ENCODE results near the gene GFOD2. TPM values are rescaled to one million over a fixed set of nuclear protein-coding genes. Genes with fewer than 3 reads are reported as not detected.

Gene GFOD2
- total RNA-seq, 1 donor from 2014 or later, result 18.2 TPM

DNA sequence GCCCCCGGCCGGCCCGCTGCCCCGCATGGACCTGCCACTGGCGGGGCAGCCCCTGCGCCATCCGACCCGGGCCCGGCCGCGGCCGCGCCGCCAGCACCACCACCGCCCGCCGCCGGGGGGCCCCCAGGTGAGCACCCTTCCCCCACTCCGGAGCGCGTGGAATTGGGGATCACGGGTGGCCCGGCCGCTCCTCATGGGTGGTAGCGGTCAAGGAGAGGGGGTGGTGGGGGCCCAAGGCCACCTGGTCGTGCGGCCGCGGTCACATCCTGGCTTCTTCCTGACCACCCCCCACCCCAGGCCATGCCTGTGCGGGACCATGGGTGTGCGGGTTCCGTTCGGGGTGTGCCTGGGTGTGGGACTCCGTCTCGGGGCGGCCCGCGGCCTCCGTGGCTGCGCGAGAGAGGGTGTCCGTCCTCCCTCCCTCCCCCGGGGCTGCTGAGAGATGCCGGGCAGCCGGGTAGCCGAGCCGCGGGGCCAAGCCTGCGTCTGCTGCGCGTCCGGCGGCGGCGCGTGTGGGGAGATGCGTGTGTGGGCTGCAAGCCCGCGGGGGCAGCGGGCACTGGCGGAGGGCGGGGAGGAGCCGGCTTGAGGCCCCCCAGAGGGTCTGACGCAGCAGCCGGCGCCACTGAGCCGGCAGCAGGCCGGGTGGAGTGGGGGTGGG, 65.9 kb downstream of the GFOD2 start:
- Histone ChIP-seq H3K4me1 (peaks cover 6% of the 10 kb centered on the region), H3K4me3 (peak overlapping the region; percentile 26), H3K36me3 (no peaks in the 10 kb centered on the region), H3K27ac (no peak overlapping the region), H3K27me3 (peaks cover 42% of the 10 kb centered on the region), H3K9me3 (no peaks in the 10 kb centered on the region)
- TF ChIP-seq, protein P1, sequence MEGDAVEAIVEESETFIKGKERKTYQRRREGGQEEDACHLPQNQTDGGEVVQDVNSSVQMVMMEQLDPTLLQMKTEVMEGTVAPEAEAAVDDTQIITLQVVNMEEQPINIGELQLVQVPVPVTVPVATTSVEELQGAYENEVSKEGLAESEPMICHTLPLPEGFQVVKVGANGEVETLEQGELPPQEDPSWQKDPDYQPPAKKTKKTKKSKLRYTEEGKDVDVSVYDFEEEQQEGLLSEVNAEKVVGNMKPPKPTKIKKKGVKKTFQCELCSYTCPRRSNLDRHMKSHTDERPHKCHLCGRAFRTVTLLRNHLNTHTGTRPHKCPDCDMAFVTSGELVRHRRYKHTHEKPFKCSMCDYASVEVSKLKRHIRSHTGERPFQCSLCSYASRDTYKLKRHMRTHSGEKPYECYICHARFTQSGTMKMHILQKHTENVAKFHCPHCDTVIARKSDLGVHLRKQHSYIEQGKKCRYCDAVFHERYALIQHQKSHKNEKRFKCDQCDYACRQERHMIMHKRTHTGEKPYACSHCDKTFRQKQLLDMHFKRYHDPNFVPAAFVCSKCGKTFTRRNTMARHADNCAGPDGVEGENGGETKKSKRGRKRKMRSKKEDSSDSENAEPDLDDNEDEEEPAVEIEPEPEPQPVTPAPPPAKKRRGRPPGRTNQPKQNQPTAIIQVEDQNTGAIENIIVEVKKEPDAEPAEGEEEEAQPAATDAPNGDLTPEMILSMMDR (IDR thresholded peaks at IDR 0.05), result no peak
- intact Hi-C loops (cut with DNase I), result loop anchor here (10.0 kb wide), 1 partner anchor 128 kb away; the partner anchor contains the start of gene RIPOR1
- DNase-seq (no peak), ATAC-seq (no peak)

DNA sequence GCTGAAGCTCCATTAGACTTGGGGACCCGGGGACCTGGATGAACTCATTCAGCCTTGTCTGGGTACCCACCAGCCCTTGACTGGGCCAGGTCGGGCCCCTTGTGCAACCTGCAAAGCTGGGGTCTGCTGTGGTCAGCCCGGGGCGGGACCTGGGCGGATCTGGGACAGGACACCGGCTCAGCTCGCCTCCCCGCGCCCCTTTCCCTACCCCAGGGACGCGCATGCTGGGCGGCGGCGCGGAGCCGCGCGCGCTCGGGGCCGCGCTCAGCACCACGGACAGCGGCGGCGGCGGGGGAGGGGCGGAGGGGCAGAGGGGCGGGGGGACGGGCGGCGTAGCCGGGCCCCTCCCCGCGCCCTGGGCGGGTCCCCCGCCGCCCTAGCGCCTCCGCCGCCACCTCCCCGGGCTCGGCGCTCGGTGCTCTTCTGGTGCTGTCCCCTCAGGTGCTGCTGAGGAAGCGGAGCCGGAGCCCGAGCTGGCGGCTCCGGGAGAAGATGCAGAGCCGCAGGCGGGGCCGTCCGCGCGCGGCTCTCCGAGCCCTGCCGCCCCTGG, 66.5 kb downstream of the GFOD2 start:
- no peaks in the 10 kb centered on the region for H3K36me3 ChIP-seq
- intact Hi-C loops (cut with DNase I), result loop anchor here (10.0 kb wide), 1 partner anchor 128 kb away; the partner anchor contains the start of gene RIPOR1
- no peak overlapping the region for H3K27ac ChIP-seq
- ATAC-seq (peak; percentile 50), DNase-seq (no peak)
- H3K4me1 ChIP-seq, result peaks cover 6% of the 10 kb centered on the region
- peaks cover 42% of the 10 kb centered on the region for H3K27me3 ChIP-seq
- no peaks in the 10 kb centered on the region for H3K9me3 ChIP-seq
- TF ChIP-seq, protein P1 (IDR thresholded peaks at IDR 0.05), result no peak
- H3K4me3 ChIP-seq, result peak overlapping the region; percentile 26

- H3K36me3 ChIP-seq, result no peaks in the 10 kb centered on the region
- no peaks in the 10 kb centered on the region for H3K9me3 ChIP-seq
- intact Hi-C loops (cut with DNase I), result loop anchor here (10.0 kb wide), 1 partner anchor 127 kb away; the partner anchor contains the start of gene RIPOR1
- no peak overlapping the region for H3K27ac ChIP-seq
- ATAC-seq, result no peak
- peaks cover 6% of the 10 kb centered on the region for H3K4me1 ChIP-seq
- H3K27me3 ChIP-seq, result peaks cover 42% of the 10 kb centered on the region
- no peak overlapping the region for H3K4me3 ChIP-seq
- TF ChIP-seq, protein P1 (IDR thresholded peaks at IDR 0.05), result no peak
- no peak for DNase-seq
These were observed 67.3 kb downstream of the GFOD2 start for GRCh38 chr16:67651847-67652246.

DNA sequence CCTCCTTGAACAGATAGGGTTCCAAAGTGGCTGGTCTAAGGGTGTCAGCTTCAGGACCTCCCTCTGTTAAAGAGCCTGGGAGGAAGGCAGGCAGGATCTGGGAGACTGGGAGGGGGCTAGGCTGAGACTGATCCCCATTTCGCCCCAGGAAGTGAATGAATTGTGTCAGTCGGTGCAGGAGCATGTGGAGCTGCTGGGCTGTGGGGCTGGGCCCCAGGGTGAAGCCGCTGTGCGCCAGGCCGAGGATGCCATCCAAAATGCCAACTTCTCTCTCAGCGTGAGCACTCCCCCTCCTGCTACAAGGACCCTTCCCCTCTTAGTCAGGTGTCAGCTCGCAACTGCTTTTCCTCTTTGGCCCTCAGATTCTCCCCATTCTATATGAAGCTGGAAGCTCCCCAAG, 68.1 kb downstream of the GFOD2 start:
- Histone ChIP-seq H3K36me3 (no peaks in the 10 kb centered on the region), H3K9me3 (no peaks in the 10 kb centered on the region), H3K27me3 (peaks cover 43% of the 10 kb centered on the region), H3K4me1 (peaks cover 6% of the 10 kb centered on the region), H3K4me3 (no peak overlapping the region), H3K27ac (no peak overlapping the region)
- TF ChIP-seq, protein P1 (IDR thresholded peaks at IDR 0.05), result no peak
- DNase-seq (no peak), ATAC-seq (no peak)
- intact Hi-C loops (cut with DNase I), result loop anchor here (10.0 kb wide), 1 partner anchor 126 kb away; the partner anchor contains the start of gene RIPOR1

DNA sequence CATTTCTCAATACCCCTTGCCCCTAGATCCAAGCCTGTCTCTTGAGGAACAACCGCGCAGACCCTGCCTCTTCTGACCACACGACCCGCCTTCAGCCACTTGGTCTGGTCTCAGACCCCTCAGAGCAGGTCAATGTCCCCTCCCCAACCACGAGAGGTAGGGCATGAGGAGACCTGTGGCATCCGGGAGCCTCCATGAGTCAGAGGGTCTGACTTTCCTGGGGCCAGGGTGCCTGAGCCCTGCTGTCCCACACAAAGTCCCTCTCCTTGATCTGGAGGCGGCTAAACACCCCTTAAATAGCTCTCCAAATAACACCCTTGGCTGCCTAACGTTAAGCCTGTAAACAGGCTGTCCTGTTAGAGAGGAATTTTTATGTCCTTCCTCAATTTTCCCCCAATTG, 69.1 kb downstream of the GFOD2 start:
- Histone ChIP-seq H3K4me3 (no peak overlapping the region), H3K9me3 (no peaks in the 10 kb centered on the region), H3K27ac (no peak overlapping the region), H3K36me3 (no peaks in the 10 kb centered on the region), H3K4me1 (peaks cover 6% of the 10 kb centered on the region), H3K27me3 (peaks cover 52% of the 10 kb centered on the region)
- intact Hi-C loops (cut with DNase I), result loop anchor here (10.0 kb wide), 1 partner anchor 125 kb away; the partner anchor contains the start of gene RIPOR1
- DNase-seq (no peak), ATAC-seq (no peak)
- TF ChIP-seq, protein P1 (IDR thresholded peaks at IDR 0.05), result no peak
